HepG2 (cell line): ENCODE data around the gene FLYWCH1. TPM values are rescaled to one million over a fixed set of nuclear protein-coding genes. Genes with fewer than 3 reads are reported as not detected.
A peak's percentile ranks its signal among the peaks of the same experiment; 100 is the strongest.

Source experiments
- ATF7 ChIP-seq, 2 experiments: fragments of 450-650 bp in 1 of 2; sonication (generic) in 1 of 2; formaldehyde crosslinking in 1 of 2; IDR thresholded peaks; 2 replicates each; pipeline versions ENCODE4 v1.4.0 to v1.6.1; 2016 to 2020; ENCODE audit warnings: antibody characterized with exemption in 1 of 2, mild to moderate bottlenecking in 1 of 2, missing genetic modification reagents in 1 of 2
- ELF3 ChIP-seq: IDR thresholded peaks from 2 replicates; pipeline ENCODE4 v1.6.1; 2016; ENCODE audit warnings: missing genetic modification reagents, missing compliant biosample characterization
- FLYWCH1 ChIP-seq: sonication (generic); formaldehyde crosslinking; IDR thresholded peaks from 2 replicates; pipeline ENCODE4 v1.8.1; 2023; ENCODE audit warnings: mild to moderate bottlenecking, missing genetic modification reagents
- HMGXB4 ChIP-seq, 2 experiments: sonication (generic) in 1 of 2; formaldehyde crosslinking in 1 of 2; IDR thresholded peaks; 2 replicates each; pipeline versions ENCODE4 v1.4.0 to v1.6.1; 2018 to 2020; ENCODE audit warnings: missing genetic modification reagents in 2 of 2, borderline replicate concordance in 1 of 2, low read depth in 1 of 2, mild to moderate bottlenecking in 1 of 2, missing biosample characterization in 1 of 2
- JUNB ChIP-seq: sonication (generic); formaldehyde crosslinking; IDR thresholded peaks from 2 replicates; pipeline ENCODE4 v1.8.0; 2022; ENCODE audit warnings: missing genetic modification reagents, mild to moderate bottlenecking, borderline replicate concordance
- KAT7 ChIP-seq: IDR thresholded peaks from 2 replicates; pipeline ENCODE4 v1.6.1; 2018; ENCODE audit warnings: borderline replicate concordance, missing compliant biosample characterization
- MEIS2 ChIP-seq: sonication (generic); formaldehyde crosslinking; IDR thresholded peaks from 2 replicates; pipeline ENCODE4 v1.9.0; 2021; ENCODE audit warnings: mild to moderate bottlenecking, missing genetic modification reagents
- NFE2L1 ChIP-seq: sonication (generic); formaldehyde crosslinking; IDR thresholded peaks from 2 replicates; pipeline ENCODE4 v1.4.0; 2020; ENCODE audit warnings: missing genetic modification reagents, mild to moderate bottlenecking, borderline replicate concordance
- NFRKB ChIP-seq: fragments of 450-650 bp; IDR thresholded peaks from 2 replicates; pipeline ENCODE4 v1.6.1; 2017
- RFX1 ChIP-seq: fragments of 450-650 bp; IDR thresholded peaks from 2 replicates; pipeline ENCODE4 v1.6.1; 2017
- SOX5 ChIP-seq: IDR thresholded peaks from 2 replicates; pipeline ENCODE4 v1.6.1; 2016; ENCODE audit warnings: borderline replicate concordance
- SP1 ChIP-seq, 2 experiments: fragments of 450-650 bp in 1 of 2; sonication (generic) in 1 of 2; formaldehyde crosslinking in 1 of 2; IDR thresholded peaks; 2 replicates each; pipeline versions ENCODE4 v1.4.0 to v1.6.1; 2016 to 2020; ENCODE audit warnings: missing genetic modification reagents in 1 of 2
- SUZ12 ChIP-seq: fragments of 150-350 bp; IDR thresholded peaks from 2 replicates; pipeline ENCODE4 v1.6.1; 2014; ENCODE audit warnings: low read depth, low read length
- TOPORS ChIP-seq: sonication (generic); formaldehyde crosslinking; IDR thresholded peaks from 2 replicates; pipeline ENCODE4 v1.8.0; 2023; ENCODE audit warnings: mild to moderate bottlenecking, missing genetic modification reagents
- ZBTB44 ChIP-seq: sonication (generic); formaldehyde crosslinking; IDR thresholded peaks from 2 replicates; pipeline ENCODE4 v1.4.0; 2020; ENCODE audit warnings: missing genetic modification reagents
- ZNF253 ChIP-seq: sonication (generic); formaldehyde crosslinking; IDR thresholded peaks from 2 replicates; pipeline ENCODE4 v1.8.0; 2022; ENCODE audit warnings: mild to moderate bottlenecking, missing genetic modification reagents, borderline replicate concordance
- ZNF317 ChIP-seq: sonication (generic); formaldehyde crosslinking; IDR thresholded peaks from 2 replicates; pipeline ENCODE4 v1.5.0; 2020; ENCODE audit warnings: mild to moderate bottlenecking, missing genetic modification reagents
- ZNF329 ChIP-seq: sonication (generic); formaldehyde crosslinking; IDR thresholded peaks from 2 replicates; pipeline ENCODE4 v1.9.0; 2021; ENCODE audit warnings: low read depth, mild to moderate bottlenecking, missing genetic modification reagents
- ZNF343 ChIP-seq: sonication (generic); formaldehyde crosslinking; IDR thresholded peaks from 2 replicates; pipeline ENCODE4 v1.4.0; 2020; ENCODE audit warnings: mild to moderate bottlenecking, missing genetic modification reagents
- ZNF414 ChIP-seq: sonication (generic); formaldehyde crosslinking; IDR thresholded peaks from 2 replicates; pipeline ENCODE4 v1.5.0; 2020; ENCODE audit warnings: missing genetic modification reagents
- ZNF510 ChIP-seq: sonication (generic); formaldehyde crosslinking; IDR thresholded peaks from 2 replicates; pipeline ENCODE4 v1.4.0; 2020; ENCODE audit warnings: low read depth, mild to moderate bottlenecking, missing genetic modification reagents
- ZNF598 ChIP-seq: sonication (generic); formaldehyde crosslinking; IDR thresholded peaks from 2 replicates; pipeline ENCODE4 v1.5.1; 2020; ENCODE audit warnings: mild to moderate bottlenecking, missing genetic modification reagents, borderline replicate concordance
- ZNF607 ChIP-seq: sonication (generic); formaldehyde crosslinking; IDR thresholded peaks from 2 replicates; pipeline ENCODE4 v1.5.1; 2020; ENCODE audit warnings: missing genetic modification reagents, mild to moderate bottlenecking, borderline replicate concordance
- ZNF691 ChIP-seq: sonication (generic); formaldehyde crosslinking; IDR thresholded peaks from 2 replicates; pipeline ENCODE4 v1.4.0; 2020; ENCODE audit warnings: missing genetic modification reagents, low read depth, mild to moderate bottlenecking, borderline replicate concordance
- ZSCAN5A ChIP-seq: sonication (generic); formaldehyde crosslinking; IDR thresholded peaks from 2 replicates; pipeline ENCODE4 v1.8.0; 2022; ENCODE audit warnings: mild to moderate bottlenecking, missing genetic modification reagents, borderline replicate concordance
- polyA plus RNA-seq, 8 experiments: library from polyadenylated mRNA; depleted of rRNA in 3 of 8; stranded (reverse) in 7 of 8; unstranded in 1 of 8; fragments of >200 nt; fragmentation: Illumina TruSeq in 4 of 8; extraction: Trizol in 4 of 8; gene quantifications; 2 replicates each; pipeline versions ENCODE4 v1.2.1 to v1.2.3, GENCODE V29; 2011 to 2016; ENCODE audit warnings: low read depth in 4 of 8, missing spikeins in 1 of 8, mixed read lengths in 1 of 8; ENCODE audit not compliant: insufficient read depth in 1 of 8
- total RNA-seq, 5 experiments: library from RNA; depleted of rRNA; stranded (reverse); fragments of >200 nt; fragmentation: Illumina TruSeq; extraction: Trizol; gene quantifications; 2 replicates each; pipeline ENCODE4 v1.2.3, GENCODE V29; 2016; ENCODE audit warnings: low read depth in 1 of 5

Gene FLYWCH1
- total and polyA plus RNA-seq, 2 of the 13 experiments (the other 11 are each of a cell fraction or from before 2014, with no cell fraction given), result 7.3 to 12.4 TPM

GRCh38 chr16:2983706-2984136, 72.0 kb downstream of the FLYWCH1 start (continued):
- TF ChIP-seq ZNF691 (CRISPR knock-in tag) (0 out of 2 replicates have a peak, but pooled peaks have one; percentile 53), ZNF414 (CRISPR knock-in tag) (no peak), NFE2L1 (CRISPR knock-in tag) (no peak), MEIS2 (CRISPR knock-in tag) (no peak), ZNF598 (CRISPR knock-in tag) (no peak), HMGXB4 (CRISPR knock-in tag; IDR thresholded peaks at IDR 0.05; ENCODE audit: borderline replicate concordance in 1 of 2, low read depth in 1 of 2) (peak in 1 of 2 experiments; percentile 45; a peak in 1 of 4 replicates), ZNF510 (CRISPR knock-in tag) (no peak), ATF7 (IDR thresholded peaks at IDR 0.05) (no peak), ATF7 (CRISPR knock-in tag; IDR thresholded peaks at IDR 0.05) (no peak), RFX1 (no peak), SP1 (IDR thresholded peaks at IDR 0.05) (no peak), SP1 (CRISPR knock-in tag; IDR thresholded peaks at IDR 0.05) (no peak), ZBTB44 (CRISPR knock-in tag) (no peak), ZNF343 (CRISPR knock-in tag) (no peak), TOPORS (no peak), ZNF329 (0 out of 2 replicates have a peak, but pooled peaks have one; percentile 46), NFRKB (no peak), ZSCAN5A (no peak), KAT7 (CRISPR knock-in tag) (no peak), FLYWCH1 (CRISPR knock-in tag) (no peak), ZNF253 (CRISPR knock-in tag) (no peak), ELF3 (CRISPR knock-in tag) (0 out of 2 replicates have a peak, but pooled peaks have one; percentile 12), SOX5 (no peak), JUNB (CRISPR knock-in tag) (no peak), ZNF317 (no peak), ZNF607 (no peak), SUZ12 (no peak)
